ENCODE measurements around the gene TKT.
A peak's percentile ranks its signal among the peaks of the same experiment; 100 is the strongest.
"Not testable (repeated sequence)": the region's sequence is repeated elsewhere in the genome, so short reads cannot be mapped to it uniquely, and the experiment has no call there.

TKT gene

DNA sequence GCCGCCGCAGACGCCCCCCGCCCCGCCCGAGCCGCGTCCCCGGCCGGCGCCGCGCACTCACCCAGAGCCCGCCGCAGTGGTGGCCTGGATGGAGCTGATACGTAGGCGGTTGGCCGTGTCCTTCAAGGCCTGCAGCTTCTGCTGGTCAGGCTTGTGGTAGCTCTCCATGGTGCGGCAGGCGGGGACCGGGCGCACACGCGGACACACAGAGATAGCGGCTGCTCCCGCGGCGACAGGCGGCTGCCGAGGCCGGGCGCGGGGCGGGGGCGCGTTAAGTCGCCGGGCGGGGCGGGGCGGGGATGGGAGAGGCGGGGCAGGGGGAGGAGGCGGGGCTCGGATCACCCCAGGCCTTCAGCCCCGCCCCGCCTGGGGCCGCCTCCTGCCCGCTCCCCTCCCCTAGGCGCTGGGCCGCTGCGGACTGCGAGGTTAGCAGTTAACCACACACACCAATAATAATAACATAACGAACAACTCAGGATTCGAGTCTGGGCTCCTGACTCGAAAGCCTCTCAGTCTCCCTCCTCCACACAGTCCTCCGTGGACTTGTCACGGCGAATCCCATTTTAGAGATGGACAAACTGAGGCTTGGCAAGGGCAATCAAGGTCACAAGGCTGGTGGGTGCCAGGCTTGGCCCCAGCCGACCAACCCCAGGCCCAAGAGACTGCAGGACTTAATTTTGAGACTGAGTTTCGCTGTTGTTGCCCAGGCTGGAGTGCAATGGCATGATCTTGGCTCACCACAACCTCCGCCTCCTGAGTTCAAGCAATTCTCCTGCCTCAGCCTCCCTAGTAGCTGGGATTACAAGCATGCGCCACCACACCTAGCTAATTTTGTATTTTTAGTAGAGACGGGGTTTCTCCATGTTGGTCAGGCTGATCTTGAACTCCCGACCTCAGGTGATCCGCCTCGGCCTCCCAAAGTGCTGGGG, at the start of gene TKT:
Gene TKT, minus strand, starts transcription at position 248 of the 929 bp plus-strand sequence. Its CDS starts 80 bp downstream, at position 168.
- DNase-seq (ENCODE audit: low spot score), result peak; percentile 86

DNA sequence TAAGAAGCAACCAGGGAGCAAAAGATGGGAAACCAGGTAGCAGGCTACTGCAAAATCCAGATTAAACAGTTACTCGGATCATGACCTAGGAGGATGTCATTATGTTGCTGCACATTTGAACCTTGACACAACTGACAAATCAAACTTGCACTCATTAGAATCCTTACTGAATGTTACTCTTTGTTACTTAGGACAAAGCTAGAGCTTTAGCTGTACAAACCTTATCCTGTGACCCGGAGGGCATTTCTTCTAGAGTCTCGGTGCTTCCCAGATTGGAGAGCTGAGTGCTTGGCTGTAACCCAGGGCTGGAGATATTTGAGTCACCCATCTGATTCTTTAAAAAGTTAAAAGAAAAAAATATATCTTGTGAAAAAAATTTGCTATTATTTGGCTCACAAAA, 48.1 kb upstream of the TKT start:
- no peak for DNase-seq (ENCODE audit: low spot score)

GRCh38 chr3:53303549-53303948, 47.7 kb upstream of the TKT start:
- no peak for DNase-seq (ENCODE audit: low spot score)

- DNase-seq (ENCODE audit: low spot score), result no peak
Observed at GRCh38 chr3:53300826-53301225, 45.0 kb upstream of the TKT start.

- DNase-seq (ENCODE audit: low spot score), result peak; percentile 61
Observed at GRCh38 chr3:53299611-53300023, 43.8 kb upstream of the TKT start.

- DNase-seq (ENCODE audit: low spot score), result no peak
Observed at GRCh38 chr3:53295410-53295809, 39.6 kb upstream of the TKT start.

DNA sequence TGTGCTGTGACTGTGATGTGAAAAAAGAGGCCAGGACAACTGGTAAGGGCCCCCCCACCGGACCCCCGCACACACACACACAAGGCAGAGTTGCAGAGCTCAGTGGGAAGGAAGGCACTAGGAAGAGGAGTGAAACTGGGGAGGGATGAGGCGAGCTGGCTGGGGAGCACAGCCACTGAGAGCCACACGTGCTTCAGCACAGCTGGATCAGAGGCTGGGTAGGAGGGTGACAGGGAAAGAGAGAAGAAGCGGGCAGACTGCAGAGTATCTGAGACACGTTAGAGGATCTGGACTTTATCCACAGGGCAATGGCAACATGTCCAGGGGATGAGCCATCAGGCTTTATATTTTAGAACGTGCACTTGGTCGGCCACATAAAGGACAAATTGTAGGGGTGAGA, 38.0 kb upstream of the TKT start:
- no peak for DNase-seq (ENCODE audit: low spot score)

DNA sequence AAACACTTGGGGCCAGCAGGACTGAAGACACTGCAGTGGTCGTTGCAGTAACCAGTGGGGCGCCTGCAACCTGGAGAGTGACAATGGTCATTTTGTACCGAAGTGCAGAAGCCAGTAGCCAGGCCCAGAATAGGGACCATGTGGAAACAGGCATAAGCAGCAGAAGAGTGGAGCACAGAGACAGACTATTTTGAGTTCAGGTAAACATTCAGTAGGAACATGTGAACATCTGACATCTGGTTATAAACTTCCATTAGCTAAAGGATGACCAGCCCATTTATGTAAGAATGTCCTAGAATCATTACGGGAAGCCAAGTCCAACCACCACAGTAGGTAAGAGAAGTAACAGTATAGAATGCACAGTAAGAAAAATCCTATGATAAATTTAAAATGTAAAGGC, 32.4 kb upstream of the TKT start:
- DNase-seq (ENCODE audit: low spot score), result no peak

- no peak for DNase-seq (ENCODE audit: low spot score)
Observed at GRCh38 chr3:53287131-53287629, 31.4 kb upstream of the TKT start.

DNA sequence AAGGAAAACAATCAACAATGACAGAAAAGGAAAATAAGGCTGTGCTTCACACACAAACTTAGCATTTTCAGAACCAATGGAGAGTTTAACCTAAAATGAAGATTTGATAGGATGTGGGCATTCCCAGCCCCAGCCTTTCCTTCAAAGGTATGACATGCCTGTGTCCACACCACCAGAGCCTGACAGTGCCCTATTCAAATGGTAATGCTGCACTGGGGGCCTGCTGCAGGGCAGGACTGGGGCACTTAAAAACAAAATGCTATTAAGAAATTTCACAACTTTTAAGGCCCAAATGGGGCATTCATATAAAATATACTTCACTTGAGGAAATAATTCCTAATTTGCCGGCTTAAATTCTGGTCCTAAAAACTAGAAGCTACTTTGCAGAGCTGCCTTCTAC, 30.9 kb upstream of the TKT start:
- no peak for DNase-seq (ENCODE audit: low spot score)

DNA sequence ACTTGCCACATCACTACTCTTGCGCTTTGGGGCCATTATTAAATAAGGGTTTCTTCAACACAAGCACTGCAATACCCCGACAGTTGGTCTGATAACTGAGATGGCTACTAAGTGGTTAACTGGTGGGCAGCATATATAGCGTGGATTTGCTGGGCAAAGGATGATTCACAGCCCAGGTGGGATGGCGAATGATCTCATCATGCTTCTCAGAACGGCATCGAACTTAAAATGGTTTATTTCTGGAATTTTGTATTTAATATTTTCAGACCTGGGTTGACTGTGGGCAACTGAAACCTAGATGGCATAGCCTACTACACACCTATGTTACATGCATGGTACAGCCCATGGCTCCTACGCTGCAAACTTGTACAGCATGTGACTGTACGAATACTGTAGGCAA, 26.8 kb upstream of the TKT start:
- DNase-seq (ENCODE audit: low spot score), result no peak

- DNase-seq (ENCODE audit: low spot score), result no peak
Observed at GRCh38 chr3:53278667-53279066, 22.8 kb upstream of the TKT start.

DNA sequence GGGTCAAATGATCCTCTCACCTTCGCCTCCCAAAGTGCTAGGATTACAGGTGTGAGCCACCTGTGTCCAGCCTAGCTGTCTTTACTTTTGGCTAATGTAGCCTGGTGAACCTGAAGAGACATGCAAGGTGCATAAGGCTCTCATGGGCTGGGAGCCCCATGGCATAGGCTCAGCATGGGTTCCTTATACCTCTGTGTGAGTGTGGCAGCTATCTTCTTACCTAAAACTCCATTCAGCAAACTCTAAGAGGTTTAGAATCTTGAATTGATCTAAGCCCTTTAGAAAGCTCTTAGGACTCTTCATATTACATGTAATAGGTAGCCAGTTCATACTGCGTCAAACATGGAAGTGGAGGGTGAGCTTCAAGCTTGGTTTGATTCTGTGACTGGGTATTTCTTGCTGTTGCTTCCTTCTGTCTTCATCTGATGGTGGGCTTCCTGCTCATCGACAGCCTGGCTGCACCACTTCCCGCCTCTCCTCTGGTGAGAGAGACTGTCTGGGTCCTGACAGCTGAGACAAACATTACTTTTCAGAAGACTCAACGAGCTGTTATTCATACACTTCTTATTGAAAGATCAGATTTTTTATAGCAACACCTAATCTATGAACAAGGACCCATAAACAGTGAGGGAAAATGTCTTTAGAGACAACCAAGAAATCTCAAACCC, 19.2 kb upstream of the TKT start:
- no peak for DNase-seq (ENCODE audit: low spot score)

DNA sequence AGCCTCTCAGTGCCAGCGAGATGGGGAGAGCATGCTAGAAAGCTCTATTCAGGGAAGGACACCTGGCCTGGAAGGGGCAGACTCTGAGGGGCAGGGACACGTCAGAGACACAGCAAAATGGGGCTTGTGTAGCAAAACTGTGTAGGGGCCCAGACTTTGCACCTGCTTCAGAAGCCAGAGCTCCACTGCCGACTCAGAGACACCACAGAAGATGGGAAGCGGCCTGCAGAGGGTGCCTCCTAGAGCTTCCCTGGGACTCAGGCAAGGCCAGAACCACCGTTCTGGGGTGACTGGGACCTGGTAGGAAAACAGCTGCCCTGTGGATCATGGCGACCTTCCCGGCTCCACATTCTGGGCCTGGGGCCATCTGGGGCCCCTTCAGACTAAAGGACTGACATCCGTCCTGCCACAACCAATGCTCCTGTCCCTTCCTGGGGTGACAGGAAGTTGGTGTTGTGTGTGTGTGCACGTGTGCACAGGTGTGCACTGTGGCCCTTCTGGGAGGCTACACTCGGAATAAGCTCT, 17.4 kb upstream of the TKT start:
- DNase-seq (ENCODE audit: low spot score), result no peak

DNA sequence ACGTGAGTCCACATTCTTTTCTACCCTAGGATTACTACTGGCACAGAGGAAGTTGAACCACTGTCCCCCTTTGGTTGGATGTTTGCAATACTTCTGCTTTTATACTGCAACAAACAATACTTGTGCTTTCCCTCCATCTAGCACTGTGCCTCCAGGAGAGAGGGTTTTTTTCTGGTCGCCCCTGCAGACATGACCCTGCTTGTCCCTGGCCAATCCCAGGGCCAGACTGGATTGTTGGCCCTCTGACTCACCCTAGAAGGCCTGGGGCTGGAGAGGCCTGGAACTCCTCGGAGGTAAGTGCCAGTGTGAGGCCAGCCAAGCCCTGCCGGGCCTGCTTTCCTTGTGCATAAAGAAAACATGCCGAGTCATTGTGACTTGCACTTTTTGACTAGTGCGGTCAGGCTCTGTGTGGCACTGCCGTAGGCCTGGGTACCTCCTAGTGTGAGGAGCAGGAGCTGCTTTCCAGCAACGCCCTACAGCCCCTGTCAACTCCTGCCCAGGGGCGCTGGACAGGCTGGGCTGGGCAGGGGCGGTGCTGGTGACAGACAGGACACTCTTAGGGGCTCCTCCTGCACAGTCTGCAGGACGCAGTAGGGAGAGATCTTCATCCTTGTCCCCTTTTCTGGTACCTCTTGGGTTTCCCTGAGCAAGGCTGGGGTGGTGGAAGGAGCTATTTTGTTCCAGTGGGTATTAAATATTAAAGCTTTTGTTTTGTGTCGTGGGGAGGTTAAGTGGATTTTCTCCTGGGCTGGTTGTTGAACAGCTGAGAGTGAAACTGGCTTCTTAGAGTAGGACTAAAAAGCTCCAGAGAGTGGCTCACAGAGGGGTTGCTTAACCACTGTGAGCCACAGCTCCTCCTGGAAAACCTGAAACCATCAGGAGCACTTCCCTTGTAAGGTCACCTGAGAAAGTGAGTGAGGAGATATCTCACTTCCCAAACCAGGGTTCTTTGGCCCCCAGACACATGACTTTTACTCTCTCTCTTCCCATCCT, 14.4 kb upstream of the TKT start:
- peak; percentile 95 for DNase-seq (ENCODE audit: low spot score)

GRCh38 chr3:53269193-53269592, 13.4 kb upstream of the TKT start:
- not testable (repeated sequence) for DNase-seq (ENCODE audit: low spot score)

DNA sequence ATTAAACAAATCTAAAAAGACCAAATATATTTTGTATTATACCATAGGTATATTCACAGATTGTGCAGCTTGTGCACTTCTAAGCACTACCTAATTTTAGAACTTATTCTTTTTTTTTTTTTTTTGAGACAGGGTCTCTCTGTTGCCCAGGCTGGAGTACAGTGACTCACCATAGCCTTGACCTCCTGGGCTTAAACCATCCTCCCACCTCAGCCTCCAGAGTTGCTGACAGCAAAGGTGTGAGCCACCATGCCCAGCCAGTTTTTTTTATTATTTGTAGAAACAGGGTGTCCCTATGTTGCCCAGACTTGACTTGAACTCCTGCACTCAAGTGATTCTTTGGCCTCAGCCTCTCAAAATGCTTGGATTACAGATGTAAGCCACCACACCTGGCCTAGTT, 11.9 kb upstream of the TKT start:
- DNase-seq (ENCODE audit: low spot score), result no peak

DNA sequence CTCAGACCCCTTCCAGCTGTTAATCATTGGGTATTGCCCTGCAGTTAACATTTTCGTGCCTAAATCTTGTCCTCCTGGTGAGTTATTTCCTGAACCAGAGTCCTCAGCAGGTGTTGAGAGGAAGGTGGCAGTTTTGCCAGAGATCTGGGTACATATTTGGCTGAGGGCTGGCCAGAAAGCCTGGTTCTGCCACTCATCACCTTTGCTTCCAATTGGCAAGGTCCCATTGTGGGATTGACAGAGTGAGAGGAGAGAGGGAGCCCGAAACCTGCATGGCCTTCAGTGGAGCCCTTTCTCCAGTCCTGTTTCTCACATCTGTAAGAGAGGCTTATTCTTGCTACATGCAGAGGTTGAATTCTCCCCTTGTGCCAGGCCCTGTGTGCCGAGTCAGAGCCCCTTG, 8.9 kb upstream of the TKT start:
- DNase-seq (ENCODE audit: low spot score), result no peak

GRCh38 chr3:53263907-53264306, 8.1 kb upstream of the TKT start:
- DNase-seq (ENCODE audit: low spot score), result no peak

- no peak for DNase-seq (ENCODE audit: low spot score)
Observed at GRCh38 chr3:53261712-53262111, 5.9 kb upstream of the TKT start.

DNA sequence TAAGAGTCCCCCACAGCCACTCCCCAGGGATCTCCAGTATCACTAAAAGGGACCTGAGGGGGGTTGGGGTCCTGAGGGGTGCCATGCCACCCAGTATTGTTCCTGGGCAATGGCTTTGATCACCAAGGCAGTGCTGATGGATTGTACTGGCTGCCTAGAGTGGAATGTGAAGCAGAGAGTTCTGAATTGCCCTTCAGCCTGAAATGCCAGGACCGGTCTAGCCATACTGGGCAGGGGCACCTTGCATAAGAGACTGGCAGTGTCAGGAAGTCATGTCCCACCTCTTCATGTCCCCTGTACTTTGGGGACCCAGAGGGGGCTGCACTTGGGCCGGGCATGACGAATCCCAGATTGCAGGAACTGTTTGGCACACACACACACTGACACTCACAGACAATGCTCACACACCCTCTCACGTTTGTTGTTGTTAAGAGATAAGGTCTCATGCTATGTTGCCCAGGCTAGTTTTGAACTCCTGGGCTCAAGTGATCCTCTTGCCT, 4.5 kb upstream of the TKT start:
- no peak for DNase-seq (ENCODE audit: low spot score)

Measured in SW480 (cell line).